TTC549 (cell line): ENCODE measurements around the gene PMP22.

Source experiments
- FAIRE-seq: peaks from 2 replicates; lab custom pipeline; 2012; peaks lifted over from hg19 to GRCh38; lab: Jason Lieb, UNC

PMP22 gene

DNA sequence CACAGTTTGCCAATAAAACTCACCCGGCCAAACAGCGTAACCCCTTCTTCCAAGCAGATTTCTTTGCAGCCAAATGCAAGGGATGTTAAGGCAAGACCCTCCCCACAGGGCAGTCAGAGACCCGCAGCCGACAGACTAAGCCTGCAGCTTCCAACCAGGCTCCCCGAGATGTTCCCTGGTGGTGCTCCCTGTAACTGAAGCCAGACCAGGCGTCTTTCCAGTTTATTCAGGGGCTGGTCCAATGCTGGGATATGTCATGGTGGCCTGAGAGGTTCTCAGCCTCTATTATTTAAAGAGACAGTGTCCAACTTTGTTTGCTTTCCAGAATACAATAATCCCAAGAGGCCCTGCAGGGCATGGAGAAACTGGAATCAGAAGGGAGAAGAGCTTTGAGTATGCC lies at the start of gene PMP22:
TSS of gene PMP22 (minus strand) at position 196 of the 400 bp plus-strand sequence. CDS start 4,599 bp downstream, outside the sequence.
- FAIRE-seq: no peak

DNA sequence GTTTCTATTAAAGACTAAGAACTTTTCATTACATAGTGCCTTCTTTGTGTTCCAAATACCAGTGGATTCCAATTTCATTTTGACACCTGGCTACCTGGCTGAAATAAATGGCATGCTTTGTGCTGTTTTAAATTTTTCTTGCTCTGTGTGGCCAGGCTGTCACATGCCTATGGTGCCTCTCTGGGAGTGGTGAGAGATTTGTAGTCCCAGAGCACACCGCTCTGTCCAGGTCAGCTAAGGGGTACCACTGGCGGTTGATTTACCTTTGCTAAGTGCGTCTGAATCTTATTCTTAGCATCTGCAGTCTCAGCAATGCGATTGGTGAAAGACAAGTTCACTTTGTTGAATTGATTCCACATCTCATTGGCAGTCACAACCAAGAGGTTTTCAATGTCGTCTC lies 46.9 kb upstream of the PMP22 start:
- no peak for FAIRE-seq

DNA sequence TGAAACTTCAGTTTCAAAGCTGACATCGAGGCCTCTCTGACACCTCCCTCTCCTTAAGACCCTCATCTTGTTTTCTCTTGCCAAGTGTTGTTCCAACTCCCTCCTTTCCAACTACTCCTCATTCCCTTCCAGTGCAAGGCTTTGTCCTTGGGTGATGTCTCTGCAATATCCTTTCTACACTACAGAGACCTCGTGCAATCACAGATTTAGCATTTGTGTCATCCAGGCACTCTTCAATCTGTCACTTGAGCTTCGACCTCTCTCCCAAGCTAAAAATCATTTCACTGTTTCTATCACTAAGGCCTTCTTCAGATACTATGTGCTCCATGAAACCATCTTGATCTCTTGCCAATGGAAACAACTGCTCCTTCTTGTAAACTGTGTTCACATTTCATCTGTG lies 44.7 kb upstream of the PMP22 start:
- FAIRE-seq: no peak

DNA sequence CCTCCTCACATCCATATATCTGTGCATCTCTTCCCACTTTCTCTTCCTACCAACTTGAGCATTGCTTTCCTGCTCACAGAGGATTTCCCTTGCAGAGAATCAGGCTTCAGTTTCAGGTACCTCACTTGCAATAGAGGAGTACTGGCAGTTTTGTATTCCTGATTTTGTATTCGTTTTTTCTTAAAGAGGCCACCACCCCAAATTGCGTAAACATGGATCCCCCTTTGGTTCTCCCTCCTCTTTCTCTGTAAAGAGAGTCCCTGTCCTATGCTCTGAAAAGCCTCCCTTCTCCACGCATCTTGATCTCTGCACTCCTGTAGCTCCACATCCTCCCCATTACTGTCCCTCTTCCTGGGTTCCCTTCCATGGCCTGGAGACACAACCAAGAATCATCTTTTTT lies 44.1 kb upstream of the PMP22 start:
- no peak for FAIRE-seq

DNA sequence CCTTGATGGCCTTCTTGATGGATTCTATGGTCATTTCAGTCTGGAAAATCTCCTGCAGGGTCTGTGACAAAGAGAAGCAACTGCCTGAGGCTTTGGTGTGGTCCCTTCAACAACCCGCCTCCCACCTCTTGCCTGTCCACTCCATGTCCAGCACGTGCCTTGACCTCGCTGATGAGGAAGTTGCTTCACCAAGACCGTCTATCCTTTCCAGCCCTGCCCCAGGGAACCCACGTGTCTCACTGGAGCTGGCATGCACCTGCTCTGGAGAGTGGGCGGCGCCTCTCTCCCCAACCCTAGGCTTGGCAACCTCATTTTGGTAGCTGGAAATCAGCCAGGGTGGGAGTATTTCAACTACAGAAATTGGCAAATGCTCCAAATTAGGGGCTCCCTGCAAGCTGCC lies 43.6 kb upstream of the PMP22 start:
- no peak for FAIRE-seq

DNA sequence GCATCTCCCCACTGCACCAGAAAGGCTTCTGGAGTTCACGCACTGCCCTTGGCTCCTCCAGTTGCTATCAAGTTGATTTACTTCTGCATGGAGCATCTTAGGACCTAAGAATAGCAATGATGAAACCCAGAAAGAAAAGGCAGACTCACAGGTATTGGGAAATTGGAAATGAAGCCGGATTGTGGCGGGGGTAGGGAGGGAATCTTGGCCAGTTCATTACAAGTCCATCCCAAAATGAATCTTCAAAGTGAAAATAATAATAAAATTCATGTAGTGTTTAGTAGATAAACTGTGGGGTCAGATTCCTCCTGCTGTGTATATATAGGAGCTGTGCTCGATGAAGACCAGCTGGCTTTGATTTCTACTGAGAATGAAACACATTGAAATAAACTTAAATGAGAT lies 42.6 kb upstream of the PMP22 start:
- no peak for FAIRE-seq

DNA sequence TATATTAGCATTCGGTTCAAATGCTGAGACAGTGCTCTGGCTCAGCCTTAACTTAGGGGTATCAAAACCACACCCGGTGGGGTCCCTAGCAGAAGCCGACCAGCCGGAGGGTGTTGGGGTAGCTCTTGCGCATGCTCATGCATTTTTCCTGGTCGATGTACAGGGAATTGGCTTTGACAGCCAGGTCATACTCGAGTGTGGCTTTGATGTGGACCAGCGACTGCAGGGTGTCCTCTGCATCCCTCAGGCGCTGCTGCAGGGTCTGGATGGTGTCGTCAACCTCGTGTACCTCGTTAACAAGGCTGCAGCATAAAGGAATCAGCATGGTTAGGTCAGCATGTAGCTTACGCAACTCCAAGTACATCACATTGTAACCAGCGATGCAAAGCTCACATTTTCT lies 38.7 kb upstream of the PMP22 start:
- no peak for FAIRE-seq

DNA sequence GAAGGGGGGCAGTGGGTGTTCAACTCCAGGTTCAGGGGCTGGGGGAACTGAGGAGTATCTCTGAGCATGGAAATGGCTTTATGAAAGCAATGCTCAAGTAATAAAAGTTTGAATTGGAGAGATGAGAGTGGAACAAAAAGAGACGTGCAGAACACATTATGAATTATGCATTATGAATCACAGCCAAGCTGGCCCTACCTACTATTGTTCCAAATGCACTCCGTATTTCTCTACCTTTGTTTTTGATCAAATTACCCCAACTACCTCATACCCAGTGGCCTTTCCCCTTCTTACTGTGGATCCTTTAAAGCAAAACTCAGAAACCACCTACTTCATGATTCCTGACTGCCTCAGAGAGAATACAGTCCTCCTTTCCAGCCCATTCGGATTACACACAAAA lies 38.1 kb upstream of the PMP22 start:
- FAIRE-seq: no peak

DNA sequence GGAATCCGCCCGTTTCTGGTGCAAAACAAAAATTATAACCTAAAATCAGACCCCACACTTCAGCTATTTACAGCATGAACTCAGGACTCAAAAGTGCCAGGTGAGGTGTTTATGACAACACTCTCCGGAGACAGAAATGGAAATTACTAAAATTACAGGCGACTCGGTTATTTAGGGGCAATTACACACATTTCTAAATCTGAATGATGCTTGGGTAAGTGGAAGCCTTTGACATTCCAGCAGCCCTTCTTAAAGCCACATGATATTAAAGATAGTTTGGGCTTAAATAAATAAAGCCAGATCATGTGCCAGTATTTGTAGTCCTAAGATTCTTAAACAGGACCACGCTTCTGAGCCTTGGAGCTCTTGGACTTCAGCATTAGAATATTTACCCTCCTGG lies 36.7 kb upstream of the PMP22 start:
- FAIRE-seq: no peak

DNA sequence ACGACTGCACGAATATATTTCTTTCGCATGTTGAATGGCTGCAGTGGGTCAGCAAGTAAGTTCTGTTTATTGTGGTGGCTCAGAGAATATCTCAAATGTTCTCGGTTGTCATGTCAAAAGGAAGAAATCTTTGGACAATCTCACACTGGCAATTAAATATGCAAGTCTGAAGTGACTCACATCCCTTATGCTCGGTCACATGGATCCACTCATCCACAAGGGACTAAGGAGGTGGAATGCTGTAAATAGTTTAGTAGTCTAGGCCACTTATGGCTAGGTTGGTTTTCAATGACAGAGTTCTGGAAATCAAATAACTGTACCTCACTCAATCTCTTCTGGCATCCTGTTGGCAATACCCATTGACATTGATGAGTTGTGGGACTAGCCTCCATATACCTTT lies 33.0 kb upstream of the PMP22 start:
- FAIRE-seq: no peak

DNA sequence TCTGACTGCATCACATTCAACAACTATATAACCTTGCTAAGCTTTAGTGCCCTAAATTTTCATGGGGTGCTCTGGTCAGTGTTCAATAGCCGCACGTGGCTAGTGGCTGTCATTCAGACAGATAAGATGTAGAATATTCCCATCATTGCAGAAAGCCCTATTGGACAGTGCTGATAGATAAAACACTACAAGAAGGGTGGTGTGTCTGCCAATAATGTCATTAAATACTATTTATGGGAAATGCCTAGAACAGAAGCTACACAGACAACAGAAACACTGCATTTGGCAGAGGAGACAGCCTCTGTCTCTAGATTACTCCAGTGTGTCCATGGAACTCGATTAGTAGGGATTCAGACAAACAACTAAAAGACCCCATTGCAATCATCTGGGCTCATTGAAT lies 28.4 kb upstream of the PMP22 start:
- FAIRE-seq: no peak

DNA sequence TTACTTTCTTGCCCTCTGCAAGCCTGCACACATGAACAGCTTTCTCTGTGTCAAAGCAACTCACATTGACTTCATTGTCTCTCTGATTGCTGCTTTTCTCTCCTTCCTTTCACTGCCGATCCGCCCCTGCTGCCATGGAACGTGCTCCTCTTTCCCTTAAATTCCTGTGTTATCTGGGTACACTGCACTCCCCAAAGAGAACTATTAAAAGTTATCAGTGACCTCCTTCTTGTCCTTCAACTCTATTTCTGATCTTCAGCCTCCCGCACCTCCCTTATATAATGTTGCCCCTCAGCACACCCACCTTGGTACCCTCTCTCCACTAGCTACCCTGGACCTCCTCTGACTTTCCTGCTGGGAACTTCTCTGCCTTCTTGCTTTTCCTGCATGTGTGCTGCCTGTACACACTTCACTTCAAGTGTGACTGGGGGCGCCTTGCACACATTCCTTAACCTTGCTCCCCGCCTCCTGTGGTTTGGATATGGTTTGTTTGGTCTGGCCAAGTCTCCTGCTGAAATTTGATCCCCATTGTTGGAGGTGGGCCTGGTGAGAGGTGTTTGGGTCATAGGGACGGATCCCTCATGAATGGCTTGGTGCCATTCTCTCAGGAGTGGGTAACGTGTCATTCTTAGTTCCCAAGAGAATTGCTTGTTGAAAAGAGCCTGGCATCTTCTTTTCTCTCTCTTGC lies 26.7 kb upstream of the PMP22 start:
- FAIRE-seq: no peak

DNA sequence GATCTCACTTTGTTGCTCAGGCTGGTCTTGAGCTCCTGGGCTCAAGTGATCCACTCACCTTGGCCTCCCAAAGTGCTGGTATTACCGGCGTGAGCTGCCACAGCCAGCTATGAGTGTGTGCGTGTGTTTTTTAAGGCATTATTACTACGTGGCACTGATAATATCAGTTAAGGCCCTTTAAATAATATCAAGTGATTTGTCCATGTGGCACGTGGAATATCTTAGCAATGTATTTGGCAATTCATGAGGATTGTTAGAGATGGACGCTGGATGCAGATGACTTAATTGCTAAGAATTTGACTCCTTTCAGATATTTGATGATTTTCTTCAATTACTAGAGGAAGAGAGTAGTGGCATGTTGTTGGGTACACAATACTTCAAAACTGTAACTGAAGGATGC lies 25.5 kb upstream of the PMP22 start:
- no peak for FAIRE-seq

DNA sequence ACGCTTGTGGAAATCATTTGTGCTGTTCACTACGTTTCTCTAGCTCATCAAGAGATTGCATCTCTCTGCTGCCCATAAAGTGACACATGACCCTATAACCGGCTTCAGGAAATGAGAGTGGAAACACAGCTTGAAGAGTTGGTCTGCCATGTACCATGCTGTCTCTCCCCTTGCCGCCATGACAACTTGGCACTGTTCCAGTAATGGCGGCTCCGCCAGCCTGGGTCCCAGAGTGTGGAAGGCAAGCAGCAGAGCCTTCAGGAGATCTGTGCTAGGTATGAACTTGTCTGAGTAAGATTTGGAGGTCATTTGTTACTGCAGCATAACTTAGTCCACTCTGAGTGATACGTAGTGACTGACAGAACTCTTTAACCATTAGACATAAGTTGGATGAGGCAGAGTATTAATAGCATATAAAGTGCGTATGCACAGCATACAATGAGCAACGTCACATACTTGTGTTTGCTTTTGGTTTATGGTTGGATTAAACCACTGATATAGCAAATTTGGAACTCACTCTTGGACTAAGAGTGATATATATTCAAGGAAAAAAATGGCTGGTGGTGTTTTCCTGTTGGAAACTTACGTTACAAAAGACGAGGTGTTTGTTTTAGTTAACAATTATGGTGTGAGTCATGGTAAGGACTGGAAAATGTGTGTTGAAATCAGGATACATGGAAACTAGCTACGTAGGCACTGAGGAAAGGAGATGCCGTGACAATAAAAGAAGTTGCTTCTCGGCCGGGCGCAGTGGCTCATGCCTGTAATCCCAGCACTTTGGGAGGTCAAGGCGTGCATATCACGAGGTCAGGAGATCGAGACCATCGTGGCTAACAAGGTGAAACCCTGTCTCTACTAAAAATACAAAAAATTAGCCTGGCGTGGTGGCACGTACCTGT lies 24.4 kb upstream of the PMP22 start:
- FAIRE-seq: no peak

DNA sequence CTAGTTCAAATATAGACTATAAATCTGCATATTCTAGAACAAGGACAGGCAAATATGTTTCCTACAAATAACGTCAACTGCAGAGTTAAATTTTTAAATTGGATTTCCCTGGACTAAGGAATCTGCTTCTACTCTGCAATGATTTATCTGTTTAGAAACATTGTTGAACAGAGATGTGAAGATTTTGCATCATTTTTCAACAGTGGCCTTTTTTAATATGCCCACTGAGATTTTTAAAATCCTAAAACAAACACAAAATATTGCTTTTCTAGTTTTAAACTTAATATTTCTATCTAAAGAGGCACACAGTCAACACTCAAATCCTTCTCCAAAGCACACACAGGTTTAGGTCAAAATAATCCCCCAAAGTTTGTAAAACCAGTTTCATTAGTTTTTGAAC lies 23.7 kb upstream of the PMP22 start:
- no peak for FAIRE-seq

DNA sequence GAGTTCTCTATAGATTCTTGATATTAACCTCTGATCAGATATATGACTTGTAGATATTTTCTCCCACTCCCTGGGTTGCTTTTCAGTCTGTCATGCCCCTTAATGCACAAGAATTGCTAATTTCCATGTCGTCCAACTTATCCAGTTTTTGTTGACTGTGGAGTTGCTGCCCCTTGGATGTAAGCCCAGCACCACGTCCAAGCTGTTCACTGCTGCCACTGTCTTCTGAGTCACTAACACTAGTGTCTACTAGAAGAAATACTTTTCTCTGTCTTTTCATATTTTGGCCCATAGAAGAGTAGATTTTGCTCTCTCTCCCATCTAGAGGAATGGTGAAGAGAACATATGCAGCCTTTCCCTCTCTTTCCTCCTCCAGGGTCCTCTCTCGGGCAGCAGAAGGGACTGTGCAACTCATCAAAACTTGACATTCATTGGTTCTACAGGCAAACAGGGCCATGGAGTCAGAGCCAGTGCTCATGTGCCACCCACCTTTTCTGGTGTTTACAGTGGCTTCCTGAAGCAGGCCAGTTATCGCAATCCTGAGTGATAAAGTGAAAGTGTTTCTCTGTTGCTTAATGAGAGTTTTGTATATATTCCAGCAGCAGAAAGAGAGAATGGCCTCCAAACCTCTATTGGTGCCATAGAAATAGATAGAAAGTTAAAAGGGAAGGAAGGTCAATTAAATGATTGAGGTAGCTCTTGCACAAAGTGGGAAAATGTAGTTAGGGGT lies 22.6 kb upstream of the PMP22 start:
- FAIRE-seq: no peak

DNA sequence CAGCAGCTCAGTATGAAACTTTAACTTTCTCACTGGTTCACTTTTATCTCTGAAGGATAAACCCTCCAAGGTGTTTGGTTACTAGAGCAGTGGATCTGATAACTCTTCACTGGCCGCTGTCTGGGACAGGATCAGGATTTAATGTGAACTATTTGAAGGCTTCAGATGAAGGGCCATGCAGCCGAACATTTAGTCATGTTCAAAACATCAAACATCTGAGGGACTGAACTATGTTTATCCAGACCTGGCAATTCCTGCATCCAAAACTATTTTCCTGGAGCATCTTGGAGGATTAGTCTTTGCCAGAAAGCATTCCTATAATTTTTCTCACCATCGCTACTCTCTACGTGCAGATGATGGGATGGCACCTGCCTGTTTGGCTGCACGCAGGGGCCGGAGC lies 20.3 kb upstream of the PMP22 start:
- no peak for FAIRE-seq

DNA sequence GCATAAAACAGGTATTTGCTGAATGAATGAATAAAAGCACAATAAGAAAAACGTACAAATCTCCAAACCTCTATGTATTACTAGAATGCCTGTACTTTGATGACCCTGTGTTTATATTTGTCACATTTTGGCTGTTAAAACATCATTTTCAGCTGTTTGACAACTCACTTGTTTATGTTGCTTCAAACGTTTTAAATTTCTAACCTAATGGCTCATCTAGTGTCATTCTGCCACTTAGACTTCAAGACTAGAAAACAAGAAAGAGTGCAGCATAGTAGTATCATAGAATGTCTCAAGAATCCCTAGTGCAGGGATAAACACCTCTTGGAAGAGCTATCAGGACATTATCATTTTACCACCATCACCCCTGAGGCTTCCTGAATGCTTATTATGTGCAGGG lies 19.4 kb upstream of the PMP22 start:
- no peak for FAIRE-seq

DNA sequence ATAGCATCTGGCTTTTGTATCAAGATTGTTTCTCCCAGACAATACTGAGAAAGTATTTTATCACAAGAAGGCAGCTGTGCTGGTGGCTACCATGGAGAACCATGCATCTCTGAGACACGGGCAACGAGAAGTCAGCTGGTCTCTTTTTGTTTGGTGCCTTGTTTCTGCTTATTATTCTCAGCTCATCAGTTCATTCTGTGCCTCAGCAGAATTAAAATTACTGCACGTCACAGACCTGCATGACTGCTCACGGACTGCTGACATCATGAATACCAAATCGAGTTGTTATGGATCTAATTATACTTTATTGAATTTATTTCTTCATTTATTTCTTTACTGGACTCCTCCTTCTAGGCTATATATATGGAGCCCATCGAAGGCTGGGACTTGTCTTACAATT lies 19.0 kb upstream of the PMP22 start:
- FAIRE-seq: no peak

DNA sequence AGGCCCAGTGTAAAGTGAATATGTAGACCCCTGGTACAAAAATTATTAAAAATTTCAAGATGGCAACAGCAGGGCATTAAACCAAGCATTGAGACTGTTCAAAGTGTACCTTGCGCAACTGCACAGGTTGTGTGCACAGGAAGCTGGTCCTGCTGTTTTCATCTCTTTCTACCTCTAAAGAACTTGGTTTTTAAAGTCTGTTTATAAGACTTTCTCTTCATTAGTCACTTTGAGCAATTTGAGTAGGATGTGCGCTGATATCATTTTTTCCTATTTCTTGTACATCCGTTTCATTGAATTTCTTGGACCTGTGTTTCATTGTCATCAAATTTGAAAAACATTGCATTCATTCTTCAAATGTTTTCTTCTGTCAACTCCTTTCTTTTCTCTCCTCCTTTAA lies 16.8 kb upstream of the PMP22 start:
- no peak for FAIRE-seq

DNA sequence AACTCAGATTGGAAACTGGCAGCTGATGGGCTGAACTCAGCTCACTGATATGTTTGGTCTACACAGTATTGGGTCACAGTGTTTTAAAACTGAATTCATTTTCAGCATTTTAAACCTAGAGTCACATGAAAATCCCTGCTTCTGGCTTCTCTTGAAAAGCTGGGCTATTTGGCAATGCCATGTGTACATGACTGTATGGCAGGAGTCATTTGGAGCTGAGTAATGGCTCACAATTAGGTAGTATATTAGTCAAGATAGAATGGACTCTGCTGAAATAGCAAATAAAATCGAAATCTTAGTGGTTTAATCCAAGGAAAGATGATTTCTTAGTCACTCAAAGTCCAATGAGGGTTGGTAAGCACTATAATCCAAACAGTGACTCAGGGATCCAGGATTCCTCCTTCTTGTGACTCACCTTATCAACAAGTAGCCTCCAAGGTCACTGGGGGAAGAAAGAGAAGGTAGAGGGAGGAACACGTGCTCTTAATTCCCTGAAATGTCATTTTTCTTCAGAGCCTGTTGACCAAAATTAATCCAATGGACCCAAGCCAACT lies 13.9 kb upstream of the PMP22 start:
- no peak for FAIRE-seq

DNA sequence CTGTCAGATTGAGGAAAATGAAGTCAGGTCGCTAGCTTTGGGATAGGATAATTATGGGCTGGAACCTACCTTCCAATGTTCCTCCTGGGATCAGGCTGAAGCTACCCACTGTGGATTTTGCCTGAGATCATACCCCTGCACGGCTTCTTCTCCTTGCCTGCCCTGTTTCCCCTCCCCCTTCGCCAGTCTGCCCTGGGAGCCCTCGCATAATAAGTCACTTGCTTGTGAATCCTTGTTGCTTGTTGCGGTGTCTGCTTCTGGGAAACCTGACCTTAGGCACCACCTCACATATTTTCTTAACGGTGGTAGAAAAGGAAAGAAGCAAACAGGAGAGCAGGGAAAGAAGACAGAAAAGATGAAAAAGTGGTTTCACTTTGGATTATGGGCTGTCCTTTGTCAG lies 13.3 kb upstream of the PMP22 start:
- no peak for FAIRE-seq

DNA sequence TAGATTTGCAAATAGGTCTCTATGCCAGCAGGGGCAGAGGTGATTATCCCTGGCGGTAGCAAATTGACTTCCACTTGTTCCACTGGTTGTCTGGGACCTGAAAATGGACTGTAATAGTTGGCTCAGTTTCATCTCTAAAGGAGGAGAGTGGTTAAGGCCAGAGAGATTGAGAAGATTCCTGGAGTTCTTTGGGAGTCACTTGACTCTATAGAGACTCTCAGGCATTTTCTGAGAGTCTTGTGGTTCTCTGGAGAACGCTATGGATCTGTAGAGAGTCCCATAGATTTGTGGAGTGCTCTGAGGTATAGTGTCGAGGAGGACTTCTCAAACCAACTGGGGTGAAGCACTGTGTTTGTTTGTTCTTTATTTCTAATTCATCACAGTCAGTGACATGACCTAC lies 8.9 kb upstream of the PMP22 start:
- no peak for FAIRE-seq
